ENCODE measurements around the gene AGO3.
"Not testable (repeated sequence)": the region's sequence is repeated elsewhere in the genome, so short reads cannot be mapped to it uniquely, and the experiment has no call there.

The AGO3 gene

DNA sequence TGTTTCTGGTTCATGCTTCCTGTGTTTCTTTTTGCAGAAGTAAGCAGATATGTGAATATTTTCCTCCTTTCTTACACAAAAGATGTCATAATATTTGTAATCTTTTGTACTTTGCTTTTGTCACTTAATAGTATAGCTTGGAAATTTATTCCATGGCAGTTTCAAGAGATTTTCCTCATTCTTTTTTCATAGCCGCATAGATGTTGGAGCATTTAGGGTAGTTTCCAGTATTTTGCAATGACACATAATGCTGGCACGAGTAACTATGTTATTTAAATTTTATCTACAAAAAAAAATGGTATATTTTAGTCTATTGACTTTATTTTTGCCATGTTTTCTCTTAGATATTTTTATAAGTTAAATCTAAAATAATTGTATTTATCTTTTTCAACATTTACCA is 40.7 kb downstream of the AGO3 start:
- H2AFZ ChIP-seq (ENCODE audit: low read length) = no peak overlapping the region
- H3K4me1 ChIP-seq (ENCODE audit: insufficient read depth, low read length, severe bottlenecking) = peaks cover 3% of the 10 kb centered on the region
- H3K4me3 ChIP-seq (ENCODE audit: low read depth, low read length, poor library complexity, severe bottlenecking) = no peak overlapping the region
- peaks cover 73% of the 10 kb centered on the region for H3K36me3 ChIP-seq (ENCODE audit: insufficient read depth, low read length)
- peaks cover 5% of the 10 kb centered on the region; the same call in 1 of the 2 replicates for H3K9me3 ChIP-seq (ENCODE audit: low read length)
- no peaks in the 10 kb centered on the region for H3K9me2 ChIP-seq (ENCODE audit: low read depth, low read length)
- H3K79me2 ChIP-seq (ENCODE audit: insufficient read depth, low read length) = no peaks in the 10 kb centered on the region
- H3F3A ChIP-seq (ENCODE audit: insufficient read depth, low read length) = no peaks in the 10 kb centered on the region
- H4K20me1 ChIP-seq (ENCODE audit: insufficient read depth, low read length) = no peaks in the 10 kb centered on the region
- no peak overlapping the region for H3K9ac ChIP-seq (ENCODE audit: low read length)
- H3K27me3 ChIP-seq (ENCODE audit: insufficient read depth, low read length) = no peaks in the 10 kb centered on the region
- no peak overlapping the region for H3K27ac ChIP-seq (ENCODE audit: low read depth, low read length, poor library complexity, severe bottlenecking)
- no peak overlapping the region for H3K4me2 ChIP-seq (ENCODE audit: low read length)
- TF ChIP-seq EZH2 (IDR thresholded peaks at IDR 0.05; ENCODE audit: borderline replicate concordance, low read length) = no peak
- no peak for TF ChIP-seq CTCF (IDR thresholded peaks at IDR 0.05; ENCODE audit: low read length)

DNA sequence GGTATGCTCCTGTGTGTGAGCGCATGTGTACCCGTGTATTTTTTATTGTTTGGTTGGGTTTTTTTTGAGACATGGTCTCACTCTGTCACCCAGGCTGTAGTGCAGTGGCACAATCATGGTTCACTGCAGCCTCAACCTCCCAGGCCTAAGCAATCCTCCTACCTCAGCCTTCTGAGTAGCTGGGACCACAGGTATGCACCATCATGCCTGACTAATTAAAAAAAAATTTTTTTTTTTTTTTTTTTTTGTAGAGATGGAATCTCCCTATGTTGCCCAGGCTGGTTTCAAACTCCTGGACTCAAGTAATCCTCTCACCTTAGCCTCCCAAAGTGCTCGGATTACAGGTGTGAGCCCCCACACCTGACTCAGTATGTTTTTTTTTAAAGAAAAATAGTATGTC is 41.7 kb downstream of the AGO3 start:
- not testable (repeated sequence) for H3K4me2 ChIP-seq (ENCODE audit: low read length); H3F3A ChIP-seq (ENCODE audit: insufficient read depth, low read length); H3K9me3 ChIP-seq (ENCODE audit: low read length); H3K27ac ChIP-seq (ENCODE audit: low read depth, low read length, poor library complexity, severe bottlenecking); H3K4me3 ChIP-seq (ENCODE audit: low read depth, low read length, poor library complexity, severe bottlenecking); H3K9ac ChIP-seq (ENCODE audit: low read length); H3K79me2 ChIP-seq (ENCODE audit: insufficient read depth, low read length); H4K20me1 ChIP-seq (ENCODE audit: insufficient read depth, low read length); H3K4me1 ChIP-seq (ENCODE audit: insufficient read depth, low read length, severe bottlenecking); H3K27me3 ChIP-seq (ENCODE audit: insufficient read depth, low read length); H2AFZ ChIP-seq (ENCODE audit: low read length); H3K9me2 ChIP-seq (ENCODE audit: low read depth, low read length)
- H3K36me3 ChIP-seq (ENCODE audit: insufficient read depth, low read length) = peaks cover 70% of the 10 kb centered on the region

GRCh38 chr1:35980090-35980489 is 49.2 kb downstream of the AGO3 start:
- TF ChIP-seq EZH2 (IDR thresholded peaks at IDR 0.05; ENCODE audit: borderline replicate concordance, low read length) (no peak), CTCF (IDR thresholded peaks at IDR 0.05; ENCODE audit: low read length) (no peak)
- Histone ChIP-seq H3K36me3 (ENCODE audit: insufficient read depth, low read length) (peaks cover 29% of the 10 kb centered on the region; the same call in 1 of the 2 replicates), H3K9me3 (ENCODE audit: low read length) (no peaks in the 10 kb centered on the region), H3K9me2 (ENCODE audit: low read depth, low read length) (no peaks in the 10 kb centered on the region), H3K27ac (ENCODE audit: low read depth, low read length, poor library complexity, severe bottlenecking) (no peak overlapping the region), H3K4me1 (ENCODE audit: insufficient read depth, low read length, severe bottlenecking) (no peaks in the 10 kb centered on the region), H3K27me3 (ENCODE audit: insufficient read depth, low read length) (no peaks in the 10 kb centered on the region), H3K79me2 (ENCODE audit: insufficient read depth, low read length) (no peaks in the 10 kb centered on the region), H4K20me1 (ENCODE audit: insufficient read depth, low read length) (no peaks in the 10 kb centered on the region), H3K4me2 (ENCODE audit: low read length) (no peak overlapping the region), H3K4me3 (ENCODE audit: low read depth, low read length, poor library complexity, severe bottlenecking) (no peak overlapping the region), H3F3A (ENCODE audit: insufficient read depth, low read length) (no peaks in the 10 kb centered on the region), H3K9ac (ENCODE audit: low read length) (no peak overlapping the region), H2AFZ (ENCODE audit: low read length) (no peak overlapping the region)

DNA sequence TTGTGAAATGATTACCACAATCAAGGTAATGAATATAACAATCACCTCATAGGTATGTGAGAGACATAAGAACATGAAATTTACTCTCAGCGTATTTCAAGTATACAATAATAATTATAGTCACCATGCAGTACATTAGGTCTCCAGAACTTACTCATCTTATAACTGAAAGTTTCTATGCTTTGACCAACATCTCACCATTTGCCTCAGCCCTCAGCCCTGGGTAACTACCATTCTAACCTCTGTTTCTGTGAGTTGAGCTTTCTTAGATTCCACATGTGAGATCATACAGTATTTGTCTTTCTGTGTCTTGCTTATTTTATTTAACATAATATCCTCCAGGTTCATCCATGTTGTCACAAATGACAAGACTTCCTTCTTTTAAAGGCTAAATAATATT is 57.3 kb downstream of the AGO3 start:
- Histone ChIP-seq H3K36me3 (ENCODE audit: insufficient read depth, low read length) (peaks cover 24% of the 10 kb centered on the region; the same call in 1 of the 2 replicates), H3K4me1 (ENCODE audit: insufficient read depth, low read length, severe bottlenecking) (no peaks in the 10 kb centered on the region), H3K4me3 (ENCODE audit: low read depth, low read length, poor library complexity, severe bottlenecking) (no peak overlapping the region), H3K4me2 (ENCODE audit: low read length) (no peak overlapping the region), H3K9me3 (ENCODE audit: low read length) (no peaks in the 10 kb centered on the region), H3K27me3 (ENCODE audit: insufficient read depth, low read length) (no peaks in the 10 kb centered on the region), H3K9me2 (ENCODE audit: low read depth, low read length) (no peaks in the 10 kb centered on the region), H2AFZ (ENCODE audit: low read length) (no peak overlapping the region), H3F3A (ENCODE audit: insufficient read depth, low read length) (no peaks in the 10 kb centered on the region; the same call in 1 of the 2 replicates), H4K20me1 (ENCODE audit: insufficient read depth, low read length) (no peaks in the 10 kb centered on the region), H3K79me2 (ENCODE audit: insufficient read depth, low read length) (no peaks in the 10 kb centered on the region), H3K9ac (ENCODE audit: low read length) (no peak overlapping the region), H3K27ac (ENCODE audit: low read depth, low read length, poor library complexity, severe bottlenecking) (no peak overlapping the region)
- TF ChIP-seq CTCF (IDR thresholded peaks at IDR 0.05; ENCODE audit: low read length) (no peak), EZH2 (IDR thresholded peaks at IDR 0.05; ENCODE audit: borderline replicate concordance, low read length) (no peak)
